GM12872 (cell line): ENCODE measurements around the gene GRIN2A.

Experiments
- TF ChIP-seq, protein P1 (sequence below): IDR thresholded peaks from 3 replicates; pipeline ENCODE4 v1.5.1; 2011; ENCODE audit warnings: low read depth, mild to moderate bottlenecking, low read length, moderate library complexity; ENCODE audit not compliant: insufficient read depth

Gene GRIN2A

DNA sequence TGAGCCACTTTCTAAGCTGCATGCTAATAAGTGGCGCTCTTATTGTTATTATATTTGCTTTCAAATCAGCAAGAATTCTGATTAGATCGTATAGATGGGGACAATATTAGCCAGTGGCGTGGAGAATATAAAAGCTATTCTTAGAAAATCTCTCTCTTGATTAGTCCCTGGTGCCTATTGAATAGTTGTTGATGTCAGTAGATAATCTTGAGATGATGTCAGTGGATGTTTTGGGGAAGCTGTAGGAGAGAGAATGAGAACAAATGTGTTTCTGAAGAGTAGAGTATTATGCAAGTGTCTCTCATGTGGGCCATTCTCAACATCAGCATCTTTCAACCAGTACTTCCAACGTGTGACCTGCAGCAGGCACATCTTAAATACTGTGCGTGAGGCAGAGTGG lies 445.7 kb downstream of the GRIN2A start:
- TF ChIP-seq, protein P1, sequence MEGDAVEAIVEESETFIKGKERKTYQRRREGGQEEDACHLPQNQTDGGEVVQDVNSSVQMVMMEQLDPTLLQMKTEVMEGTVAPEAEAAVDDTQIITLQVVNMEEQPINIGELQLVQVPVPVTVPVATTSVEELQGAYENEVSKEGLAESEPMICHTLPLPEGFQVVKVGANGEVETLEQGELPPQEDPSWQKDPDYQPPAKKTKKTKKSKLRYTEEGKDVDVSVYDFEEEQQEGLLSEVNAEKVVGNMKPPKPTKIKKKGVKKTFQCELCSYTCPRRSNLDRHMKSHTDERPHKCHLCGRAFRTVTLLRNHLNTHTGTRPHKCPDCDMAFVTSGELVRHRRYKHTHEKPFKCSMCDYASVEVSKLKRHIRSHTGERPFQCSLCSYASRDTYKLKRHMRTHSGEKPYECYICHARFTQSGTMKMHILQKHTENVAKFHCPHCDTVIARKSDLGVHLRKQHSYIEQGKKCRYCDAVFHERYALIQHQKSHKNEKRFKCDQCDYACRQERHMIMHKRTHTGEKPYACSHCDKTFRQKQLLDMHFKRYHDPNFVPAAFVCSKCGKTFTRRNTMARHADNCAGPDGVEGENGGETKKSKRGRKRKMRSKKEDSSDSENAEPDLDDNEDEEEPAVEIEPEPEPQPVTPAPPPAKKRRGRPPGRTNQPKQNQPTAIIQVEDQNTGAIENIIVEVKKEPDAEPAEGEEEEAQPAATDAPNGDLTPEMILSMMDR, result no peak

DNA sequence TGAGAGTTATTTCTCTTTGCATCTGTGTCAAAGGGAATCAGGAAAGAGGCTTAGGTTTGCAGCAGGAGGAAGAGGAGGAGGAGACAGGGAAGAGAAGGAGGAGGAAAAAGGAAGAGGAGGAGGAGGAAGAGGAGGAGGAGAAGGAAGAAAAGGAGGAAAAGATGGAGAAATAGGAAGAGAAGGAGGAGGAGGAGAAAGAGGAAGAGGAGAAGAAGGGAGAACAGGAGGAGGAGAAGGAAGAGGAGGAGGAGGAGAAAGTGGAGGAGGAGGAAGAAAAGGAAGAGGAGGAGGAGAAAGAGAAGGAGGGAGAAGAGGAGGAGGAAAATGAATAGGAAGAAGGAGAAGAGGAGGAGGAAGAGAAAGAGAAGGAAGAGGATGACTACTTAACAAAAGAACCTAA lies 459.1 kb downstream of the GRIN2A start:
- TF ChIP-seq, protein P1, result no peak

DNA sequence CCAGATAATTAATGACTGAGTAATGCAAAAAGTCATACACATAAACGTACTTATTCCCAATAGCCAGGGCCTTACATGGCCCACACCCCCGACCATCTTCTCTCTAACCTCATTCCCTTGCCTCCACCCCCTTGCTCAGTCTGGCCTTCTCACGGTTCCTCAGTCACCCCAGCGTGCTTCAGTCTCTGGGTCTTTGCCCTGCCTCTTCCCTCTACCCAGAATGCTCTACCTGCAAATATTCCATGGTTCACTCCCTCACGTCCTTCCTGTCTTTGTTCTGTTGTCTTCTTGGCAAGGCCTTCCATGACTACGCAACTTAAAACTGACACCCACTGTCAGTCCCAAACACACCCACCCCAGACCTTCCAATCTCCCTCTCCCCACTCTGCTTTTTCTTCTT lies 468.3 kb downstream of the GRIN2A start:
- TF ChIP-seq, protein P1, result no peak

DNA sequence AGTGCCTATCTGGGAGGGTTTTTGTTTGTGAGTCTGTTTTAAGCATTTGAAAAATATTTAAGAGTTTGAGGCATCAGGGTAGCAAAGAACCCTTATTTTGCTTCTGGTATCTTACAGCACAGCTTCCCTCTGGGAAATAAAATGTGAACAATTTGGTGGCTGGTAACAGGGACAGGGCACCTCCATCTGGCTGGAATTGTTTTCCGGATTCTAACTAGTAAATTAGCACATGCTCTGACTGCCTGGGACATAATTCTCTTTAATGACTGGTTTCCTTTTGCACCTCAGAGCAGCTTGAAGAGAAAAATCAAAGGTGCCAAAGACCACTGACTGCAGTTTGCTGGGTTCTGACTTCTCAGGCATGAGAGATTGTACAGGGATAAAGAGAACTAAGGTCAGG lies 469.1 kb downstream of the GRIN2A start:
- TF ChIP-seq, protein P1, result no peak

DNA sequence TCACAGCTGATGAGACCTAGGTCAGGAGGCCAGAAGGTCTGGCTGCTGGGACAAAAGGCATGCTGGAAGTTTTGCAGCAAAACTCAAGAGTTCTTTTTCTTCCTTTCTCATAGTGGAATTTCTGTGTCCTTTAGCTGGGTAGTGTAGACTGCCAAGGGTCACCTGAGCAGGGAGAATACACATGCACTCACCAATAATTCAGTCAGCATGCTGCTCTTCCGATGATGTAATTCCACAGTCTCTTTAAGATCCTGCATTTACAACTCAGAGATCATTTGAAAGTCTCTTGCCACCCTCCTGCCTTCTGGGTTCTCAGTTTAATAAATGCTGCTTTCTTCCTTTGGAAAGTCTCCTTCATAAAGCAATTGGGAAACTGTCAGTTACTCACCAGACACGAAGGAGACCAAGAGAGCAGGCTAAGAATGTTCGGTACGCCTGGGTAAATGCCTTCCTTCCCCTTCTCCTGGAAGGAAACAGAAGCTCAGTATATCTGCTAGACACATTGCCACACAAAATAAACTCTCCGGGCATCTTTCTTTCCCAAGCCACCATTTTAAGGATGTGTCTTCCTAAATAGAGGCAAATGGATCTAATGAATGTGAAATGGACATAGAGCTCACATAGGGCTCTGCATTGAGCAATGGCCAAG lies 473.1 kb downstream of the GRIN2A start:
- TF ChIP-seq, protein P1, result no peak

DNA sequence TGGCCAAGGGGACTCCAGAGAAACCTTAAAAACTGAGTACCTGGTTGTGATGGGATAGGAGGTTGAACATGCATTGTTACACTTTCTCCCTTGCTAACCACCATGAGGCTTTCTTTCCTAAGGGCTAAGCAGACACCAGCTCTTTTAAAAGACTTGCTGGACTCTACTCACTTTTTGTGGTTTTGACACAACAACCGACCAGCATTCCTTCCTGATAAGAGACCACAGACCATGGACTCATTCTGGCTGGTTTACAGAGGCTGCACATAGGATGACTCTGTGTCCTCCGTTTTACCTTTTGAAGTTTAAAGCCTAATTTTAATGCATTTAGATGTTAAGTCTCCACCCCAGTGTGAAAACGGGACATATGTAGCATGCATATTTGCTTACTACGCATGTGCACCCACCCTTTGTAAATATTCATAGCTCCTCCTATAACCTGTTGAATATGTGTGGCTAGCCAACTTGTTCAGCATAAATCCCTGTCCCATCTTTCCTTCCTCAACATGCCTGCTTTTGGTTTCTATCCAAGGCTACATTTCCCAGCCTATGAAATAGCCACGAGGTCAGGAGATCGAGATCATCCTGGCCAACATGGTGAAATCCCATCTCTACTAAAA lies 475.9 kb downstream of the GRIN2A start:
- TF ChIP-seq, protein P1, result no peak

DNA sequence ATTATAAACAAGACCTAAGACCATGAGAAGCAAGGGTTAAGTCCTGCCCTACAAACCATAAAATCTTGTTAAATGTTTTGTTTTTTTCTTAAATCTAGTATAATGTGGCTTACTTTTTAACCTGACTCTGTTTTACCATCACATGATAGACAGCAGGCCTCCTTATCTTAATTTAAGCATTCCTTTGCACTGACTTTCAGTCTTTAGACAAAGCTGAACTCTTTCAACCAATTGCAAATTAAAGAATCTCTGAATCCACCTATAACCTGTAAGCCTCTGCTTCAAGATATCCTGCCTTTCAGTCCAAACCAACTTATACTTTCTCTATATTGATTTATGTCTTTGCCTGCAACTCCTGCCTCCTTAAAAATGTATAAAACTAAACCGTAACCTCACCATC lies 478.5 kb downstream of the GRIN2A start:
- TF ChIP-seq, protein P1, result no peak
